GM23338 (cell line): ENCODE results near the gene INPP4B. TPM values are rescaled to one million over a fixed set of nuclear protein-coding genes. Genes with fewer than 3 reads are reported as not detected.

Source experiments
- ATAC-seq: fragments of 200-7000 bp; cut with Tn5 transposase; 3 replicates; pipeline ENCODE4 v1.9.1; 2020
- DNase-seq: peaks from one replicate; pipeline ENCODE4 v3.0.0-alpha.2; 2015; ENCODE audit warnings: low spot score
- H2AFZ ChIP-seq: fragments of 200-600 bp; sonication (generic); 2 replicates; pipeline ENCODE4 v1.8.0; 2016; ENCODE audit warnings: antibody characterized with exemption, mild to moderate bottlenecking, moderate library complexity
- H3F3A ChIP-seq: fragments of 200-600 bp; sonication (generic); replicated peaks from 2 replicates; pipeline ENCODE4 v1.8.0; 2017; ENCODE audit warnings: antibody characterized with exemption, mixed run types, low read depth
- H3K27ac ChIP-seq: fragments of 200-600 bp; sonication (generic); 2 replicates; pipeline ENCODE4 v1.6.1; 2016; ENCODE audit warnings: low read depth
- H3K27me3 ChIP-seq: fragments of 200-600 bp; sonication (generic); 2 replicates; pipeline ENCODE4 v1.8.0; 2016; ENCODE audit warnings: mild to moderate bottlenecking, mixed run types, moderate library complexity; ENCODE audit not compliant: insufficient read depth
- H3K36me3 ChIP-seq: fragments of 200-600 bp; sonication (generic); 2 replicates; pipeline ENCODE4 v1.8.0; 2016; ENCODE audit warnings: mild to moderate bottlenecking; ENCODE audit not compliant: insufficient read depth
- H3K4me1 ChIP-seq: fragments of 200-600 bp; sonication (generic); 2 replicates; pipeline ENCODE4 v1.8.0; 2016; ENCODE audit warnings: mild to moderate bottlenecking, moderate library complexity; ENCODE audit not compliant: insufficient read depth
- H3K4me2 ChIP-seq: fragments of 200-600 bp; sonication (generic); 2 replicates; pipeline ENCODE4 v1.7.1; 2017; ENCODE audit warnings: mixed run types
- H3K4me3 ChIP-seq: fragments of 200-600 bp; sonication (generic); 2 replicates; pipeline ENCODE4 v1.6.1; 2016; ENCODE audit warnings: mixed run types
- H3K79me2 ChIP-seq: fragments of 200-600 bp; sonication (generic); replicated peaks from 2 replicates; pipeline ENCODE4 v1.8.0; 2017; ENCODE audit warnings: mild to moderate bottlenecking; ENCODE audit not compliant: insufficient read depth
- H3K9me2 ChIP-seq: fragments of 200-600 bp; sonication (generic); 2 replicates; pipeline ENCODE4 v1.8.0; 2017; ENCODE audit not compliant: insufficient read depth
- H4K20me1 ChIP-seq: fragments of 200-600 bp; sonication (generic); replicated peaks from 2 replicates; pipeline ENCODE4 v1.8.0; 2017; ENCODE audit warnings: mild to moderate bottlenecking; ENCODE audit not compliant: insufficient read depth
- H3K27ac Mint-ChIP-seq: 2 replicates; pipeline ENCODE4 v1.8.0; 2020; ENCODE audit warnings: inconsistent platforms, mild to moderate bottlenecking, moderate library complexity, mixed read lengths
- H3K27me3 Mint-ChIP-seq: 3 replicates; pipeline ENCODE4 v1.8.0; 2022; ENCODE audit warnings: low read depth, mild to moderate bottlenecking, moderate library complexity, mixed read lengths, inconsistent platforms; ENCODE audit not compliant: insufficient read depth, poor library complexity
- H3K36me3 Mint-ChIP-seq: 3 replicates; pipeline ENCODE4 v1.8.0; 2021; ENCODE audit warnings: low read depth, mild to moderate bottlenecking, inconsistent platforms, moderate library complexity, mixed read lengths
- H3K4me1 Mint-ChIP-seq: 3 replicates; pipeline ENCODE4 v1.8.0; 2020; ENCODE audit warnings: mild to moderate bottlenecking, inconsistent platforms, mixed read lengths
- H3K4me3 Mint-ChIP-seq: 3 replicates; pipeline ENCODE4 v1.8.0; 2021; ENCODE audit warnings: moderate library complexity, mild to moderate bottlenecking, inconsistent platforms, mixed read lengths
- H3K9me3 Mint-ChIP-seq: 3 replicates; pipeline ENCODE4 v1.8.0; 2020; ENCODE audit warnings: moderate library complexity, mild to moderate bottlenecking, inconsistent platforms, mixed read lengths
- JUNB ChIP-seq: IDR thresholded peaks from one replicate; pipeline ENCODE4 v1.6.1; 2016; ENCODE audit warnings: antibody characterized with exemption; ENCODE audit not compliant: unreplicated experiment
- STAT1 ChIP-seq: IDR thresholded peaks from one replicate; pipeline ENCODE4 v1.6.1; 2016; ENCODE audit warnings: antibody characterized with exemption; ENCODE audit not compliant: unreplicated experiment
- ZNF114 ChIP-seq: fragments of 250-450 bp; sonication (Bioruptor Pico); IDR thresholded peaks from 2 replicates; pipeline ENCODE4 v1.5.0; 2020; ENCODE audit warnings: mild to moderate bottlenecking, moderate library complexity
- polyA plus RNA-seq: library from polyadenylated mRNA; unstranded; fragments of >200 nt; fragmentation: Nextera tagmentation; extraction: Ambion mirVana; gene quantifications from 2 replicates; pipeline ENCODE4 v1.2.1, GENCODE V29; 2016
- total RNA-seq: library from RNA; depleted of rRNA; stranded (reverse); fragments of >200 nt; shearing (Covaris generic); gene quantifications from 2 replicates; pipeline ENCODE4 v1.2.3, GENCODE V29; 2014
- TF ChIP-seq, protein P1 (sequence below): fragments of 250-450 bp; sonication (Bioruptor Pico); IDR thresholded peaks from 2 replicates; pipeline ENCODE4 v1.5.0; 2020; ENCODE audit warnings: mild to moderate bottlenecking, moderate library complexity

Gene INPP4B
- total and polyA plus RNA-seq, 2 experiments from 2014 or later: 0.11 to 0.14 TPM

DNA sequence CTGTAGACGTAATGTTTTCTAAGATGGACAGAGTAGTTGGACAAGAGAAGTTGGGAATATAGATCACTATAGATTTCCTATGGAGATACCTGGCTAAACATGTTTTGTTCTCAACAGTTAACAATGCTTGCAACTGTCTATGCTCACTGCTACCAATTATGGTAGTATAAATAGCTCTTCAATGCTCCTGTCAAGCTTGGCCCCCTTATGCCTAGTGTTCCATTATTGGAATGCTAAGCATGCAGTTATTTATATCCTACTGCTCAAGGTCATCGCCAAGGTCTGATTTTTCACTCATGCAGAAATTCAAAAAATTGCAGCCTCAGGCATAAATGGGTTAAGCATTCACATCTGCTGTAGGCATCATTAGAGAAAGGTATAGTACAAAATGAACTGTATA, 690.8 kb downstream of the INPP4B start:
- Mint-ChIP-seq H3K4me1 (no peaks in the 10 kb centered on the region), H3K36me3 (no peaks in the 10 kb centered on the region), H3K9me3 (no peaks in the 10 kb centered on the region), H3K27ac (no peak overlapping the region), H3K27me3 (no peaks in the 10 kb centered on the region), H3K4me3 (no peak overlapping the region)
- ATAC-seq: no peak
- DNase-seq: no peak
- no peaks in the 10 kb centered on the region for H3K36me3 ChIP-seq
- no peak for TF ChIP-seq STAT1
- TF ChIP-seq, protein P1, sequence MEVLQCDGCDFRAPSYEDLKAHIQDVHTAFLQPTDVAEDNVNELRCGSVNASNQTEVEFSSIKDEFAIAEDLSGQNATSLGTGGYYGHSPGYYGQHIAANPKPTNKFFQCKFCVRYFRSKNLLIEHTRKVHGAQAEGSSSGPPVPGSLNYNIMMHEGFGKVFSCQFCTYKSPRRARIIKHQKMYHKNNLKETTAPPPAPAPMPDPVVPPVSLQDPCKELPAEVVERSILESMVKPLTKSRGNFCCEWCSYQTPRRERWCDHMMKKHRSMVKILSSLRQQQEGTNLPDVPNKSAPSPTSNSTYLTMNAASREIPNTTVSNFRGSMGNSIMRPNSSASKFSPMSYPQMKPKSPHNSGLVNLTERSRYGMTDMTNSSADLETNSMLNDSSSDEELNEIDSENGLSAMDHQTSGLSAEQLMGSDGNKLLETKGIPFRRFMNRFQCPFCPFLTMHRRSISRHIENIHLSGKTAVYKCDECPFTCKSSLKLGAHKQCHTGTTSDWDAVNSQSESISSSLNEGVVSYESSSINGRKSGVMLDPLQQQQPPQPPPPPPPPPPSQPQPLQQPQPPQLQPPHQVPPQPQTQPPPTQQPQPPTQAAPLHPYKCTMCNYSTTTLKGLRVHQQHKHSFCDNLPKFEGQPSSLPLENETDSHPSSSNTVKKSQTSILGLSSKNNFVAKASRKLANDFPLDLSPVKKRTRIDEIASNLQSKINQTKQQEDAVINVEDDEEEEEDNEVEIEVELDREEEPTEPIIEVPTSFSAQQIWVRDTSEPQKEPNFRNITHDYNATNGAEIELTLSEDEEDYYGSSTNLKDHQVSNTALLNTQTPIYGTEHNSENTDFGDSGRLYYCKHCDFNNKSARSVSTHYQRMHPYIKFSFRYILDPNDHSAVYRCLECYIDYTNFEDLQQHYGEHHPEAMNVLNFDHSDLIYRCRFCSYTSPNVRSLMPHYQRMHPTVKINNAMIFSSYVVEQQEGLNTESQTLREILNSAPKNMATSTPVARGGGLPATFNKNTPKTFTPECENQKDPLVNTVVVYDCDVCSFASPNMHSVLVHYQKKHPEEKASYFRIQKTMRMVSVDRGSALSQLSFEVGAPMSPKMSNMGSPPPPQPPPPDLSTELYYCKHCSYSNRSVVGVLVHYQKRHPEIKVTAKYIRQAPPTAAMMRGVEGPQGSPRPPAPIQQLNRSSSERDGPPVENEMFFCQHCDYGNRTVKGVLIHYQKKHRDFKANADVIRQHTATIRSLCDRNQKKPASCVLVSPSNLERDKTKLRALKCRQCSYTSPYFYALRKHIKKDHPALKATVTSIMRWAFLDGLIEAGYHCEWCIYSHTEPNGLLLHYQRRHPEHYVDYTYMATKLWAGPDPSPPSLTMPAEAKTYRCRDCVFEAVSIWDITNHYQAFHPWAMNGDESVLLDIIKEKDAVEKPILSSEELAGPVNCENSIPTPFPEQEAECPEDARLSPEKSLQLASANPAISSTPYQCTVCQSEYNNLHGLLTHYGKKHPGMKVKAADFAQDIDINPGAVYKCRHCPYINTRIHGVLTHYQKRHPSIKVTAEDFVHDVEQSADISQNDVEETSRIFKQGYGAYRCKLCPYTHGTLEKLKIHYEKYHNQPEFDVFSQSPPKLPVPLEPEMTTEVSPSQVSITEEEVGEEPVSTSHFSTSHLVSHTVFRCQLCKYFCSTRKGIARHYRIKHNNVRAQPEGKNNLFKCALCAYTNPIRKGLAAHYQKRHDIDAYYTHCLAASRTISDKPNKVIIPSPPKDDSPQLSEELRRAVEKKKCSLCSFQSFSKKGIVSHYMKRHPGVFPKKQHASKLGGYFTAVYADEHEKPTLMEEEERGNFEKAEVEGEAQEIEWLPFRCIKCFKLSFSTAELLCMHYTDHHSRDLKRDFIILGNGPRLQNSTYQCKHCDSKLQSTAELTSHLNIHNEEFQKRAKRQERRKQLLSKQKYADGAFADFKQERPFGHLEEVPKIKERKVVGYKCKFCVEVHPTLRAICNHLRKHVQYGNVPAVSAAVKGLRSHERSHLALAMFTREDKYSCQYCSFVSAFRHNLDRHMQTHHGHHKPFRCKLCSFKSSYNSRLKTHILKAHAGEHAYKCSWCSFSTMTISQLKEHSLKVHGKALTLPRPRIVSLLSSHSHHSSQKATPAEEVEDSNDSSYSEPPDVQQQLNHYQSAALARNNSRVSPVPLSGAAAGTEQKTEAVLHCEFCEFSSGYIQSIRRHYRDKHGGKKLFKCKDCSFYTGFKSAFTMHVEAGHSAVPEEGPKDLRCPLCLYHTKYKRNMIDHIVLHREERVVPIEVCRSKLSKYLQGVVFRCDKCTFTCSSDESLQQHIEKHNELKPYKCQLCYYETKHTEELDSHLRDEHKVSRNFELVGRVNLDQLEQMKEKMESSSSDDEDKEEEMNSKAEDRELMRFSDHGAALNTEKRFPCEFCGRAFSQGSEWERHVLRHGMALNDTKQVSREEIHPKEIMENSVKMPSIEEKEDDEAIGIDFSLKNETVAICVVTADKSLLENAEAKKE: no peak
- no peaks in the 10 kb centered on the region for H3K27me3 ChIP-seq
- H3K4me1 ChIP-seq: no peaks in the 10 kb centered on the region
- H3K79me2 ChIP-seq: no peaks in the 10 kb centered on the region
- no peak overlapping the region for H3K27ac ChIP-seq
- no peak overlapping the region for H3K4me3 ChIP-seq
- H4K20me1 ChIP-seq: no peaks in the 10 kb centered on the region
- H2AFZ ChIP-seq: no peak overlapping the region
- H3K9me2 ChIP-seq: no peaks in the 10 kb centered on the region
- H3K4me2 ChIP-seq: no peak overlapping the region
- H3F3A ChIP-seq: no peaks in the 10 kb centered on the region

GRCh38 chr4:142150483-142150882, 695.6 kb downstream of the INPP4B start:
- Histone ChIP-seq H3K27me3 (no peaks in the 10 kb centered on the region), H3F3A (no peaks in the 10 kb centered on the region), H3K36me3 (no peaks in the 10 kb centered on the region), H3K79me2 (no peaks in the 10 kb centered on the region), H3K9me2 (no peaks in the 10 kb centered on the region), H3K27ac (no peak overlapping the region), H3K4me1 (no peaks in the 10 kb centered on the region), H3K4me2 (no peak overlapping the region), H3K4me3 (no peak overlapping the region), H2AFZ (peak overlapping the region; percentile 44; the same call in 1 of the 2 replicates), H4K20me1 (no peaks in the 10 kb centered on the region)
- no peaks in the 10 kb centered on the region for H3K4me1 Mint-ChIP-seq
- H3K4me3 Mint-ChIP-seq: no peak overlapping the region
- no peak overlapping the region for H3K27ac Mint-ChIP-seq
- ATAC-seq: no peak
- no peaks in the 10 kb centered on the region for H3K27me3 Mint-ChIP-seq
- H3K9me3 Mint-ChIP-seq: no peaks in the 10 kb centered on the region
- no peak for DNase-seq
- no peaks in the 10 kb centered on the region for H3K36me3 Mint-ChIP-seq
- TF ChIP-seq JUNB (no peak), ZNF114 (CRISPR knock-in tag) (no peak)
- TF ChIP-seq, protein P1: no peak
